ENCODE results near the gene USP47.

The USP47 gene

DNA sequence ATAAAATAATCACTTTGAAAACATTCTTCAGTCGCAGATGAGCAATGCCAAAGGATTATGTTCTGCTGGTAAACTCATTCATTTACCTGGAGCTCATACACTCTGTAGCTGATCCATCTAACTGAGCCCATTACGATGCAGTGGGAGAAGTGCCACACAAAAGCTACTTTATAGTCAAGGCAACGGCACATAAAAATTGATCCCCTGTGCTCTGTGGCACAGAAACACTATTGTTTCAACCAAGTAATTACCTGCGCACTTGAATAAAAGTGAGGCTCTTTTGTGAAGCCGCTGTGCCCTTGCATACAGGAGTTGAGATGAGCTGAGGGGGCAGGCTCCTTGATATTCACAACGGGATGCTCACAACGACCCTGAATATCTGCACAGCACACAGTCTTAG, 159.4 kb downstream of the USP47 start:
- no peak for DNase-seq (ENCODE audit: low read depth)

DNA sequence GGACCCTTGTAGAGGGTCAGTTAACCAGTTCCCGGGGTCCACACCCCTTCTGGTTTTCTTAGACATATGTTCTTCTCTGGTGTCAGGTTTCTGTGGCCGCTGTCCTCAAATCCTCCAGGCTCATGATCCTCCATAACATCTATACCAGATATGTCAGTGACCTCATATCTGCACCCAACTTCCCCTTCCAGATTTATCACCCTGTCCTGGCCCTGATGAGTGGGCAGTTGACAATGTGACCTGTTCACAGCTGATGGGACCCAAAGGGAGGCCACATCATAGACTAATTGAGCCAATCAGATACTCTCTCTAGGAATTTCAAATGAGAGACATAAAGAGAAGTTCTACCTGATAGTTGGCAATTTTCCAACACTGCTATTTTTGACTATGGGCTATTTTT, 161.6 kb downstream of the USP47 start:
- no peak for DNase-seq (ENCODE audit: low read depth)

- DNase-seq (ENCODE audit: low read depth), result no peak
Measured at GRCh38 chr11:12003815-12004214, 162.0 kb downstream of the USP47 start.

GRCh38 chr11:12005061-12005460, 163.3 kb downstream of the USP47 start:
- no peak for DNase-seq (ENCODE audit: low read depth)

DNA sequence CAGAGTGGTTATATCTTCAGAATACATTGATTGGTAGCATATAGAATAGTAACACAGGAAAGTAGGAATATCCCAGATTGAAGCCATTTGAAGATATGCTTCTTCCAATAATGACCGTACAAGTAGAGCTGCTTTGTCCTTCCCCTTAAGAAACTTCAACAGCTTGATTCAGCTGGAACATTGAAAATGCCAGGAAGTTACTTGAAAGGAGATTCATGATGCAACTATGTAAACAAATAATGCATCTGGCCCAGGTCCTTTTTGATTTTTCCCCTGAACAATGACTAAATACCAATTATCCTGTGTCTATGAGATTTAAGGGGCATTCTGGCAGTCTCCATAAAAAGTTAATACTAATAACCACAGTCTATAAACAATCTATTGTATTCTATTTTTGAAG, 163.7 kb downstream of the USP47 start:
- DNase-seq (ENCODE audit: low read depth), result no peak

DNA sequence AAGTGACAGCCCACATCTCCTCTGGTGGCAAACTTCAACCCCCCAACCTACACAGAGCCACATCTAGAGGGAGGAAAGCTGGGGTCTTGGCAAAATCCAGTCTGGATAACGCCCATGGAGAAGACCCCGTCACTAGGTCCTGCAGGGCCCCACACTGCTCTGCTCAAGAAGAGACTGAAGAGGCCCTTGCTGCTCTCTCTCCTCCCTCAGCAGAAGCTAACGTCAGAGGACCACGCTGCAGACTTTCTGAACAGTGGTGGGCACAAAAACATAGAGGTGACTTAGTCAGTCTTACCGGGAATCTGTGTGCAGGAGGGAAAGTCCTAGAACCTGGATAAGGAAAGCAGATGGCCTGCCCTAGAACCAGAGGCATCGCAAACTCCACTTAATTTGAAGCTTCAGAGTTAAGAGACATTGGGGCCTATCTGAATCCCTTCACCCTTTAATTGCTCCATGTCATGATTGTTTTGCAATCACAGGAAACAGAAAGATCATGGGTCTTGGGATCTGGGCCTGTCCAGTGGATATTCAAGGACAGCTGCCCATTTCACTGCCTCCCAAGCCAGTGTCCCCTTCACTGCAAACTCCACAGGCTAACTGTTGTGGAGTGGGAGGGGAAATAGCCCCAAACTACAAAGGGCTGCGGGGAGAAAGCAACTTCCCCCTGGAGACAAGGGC, 164.9 kb downstream of the USP47 start:
- no peak for DNase-seq (ENCODE audit: low read depth)

DNA sequence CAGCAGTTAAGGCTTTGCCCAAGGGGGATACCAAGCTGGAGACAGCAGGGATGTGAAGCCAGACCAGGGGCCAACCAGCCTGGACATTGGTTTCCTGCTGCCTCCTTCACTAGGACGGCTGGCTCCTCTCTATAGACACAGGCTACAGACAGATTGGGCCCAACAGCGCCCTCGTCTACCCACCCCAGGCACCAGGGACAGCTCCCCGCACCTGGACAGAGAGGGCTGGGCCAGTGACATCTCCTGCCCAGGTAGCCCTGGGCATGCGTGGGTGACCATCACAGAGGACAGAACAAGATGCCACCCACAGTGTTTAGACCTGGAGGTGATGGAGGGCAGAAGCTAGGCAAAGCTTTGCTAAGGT, 165.4 kb downstream of the USP47 start:
- DNase-seq (ENCODE audit: low read depth), result no peak

GRCh38 chr11:12007769-12008737, 166.3 kb downstream of the USP47 start, which contains the start of gene DKK3:
Gene DKK3, minus strand, starts transcription at chr11:12008626. Its CDS starts 44 bp downstream, at chr11:12008582.
- DNase-seq (ENCODE audit: low read depth), result no peak

All from stimulated activated CD8-positive, alpha-beta memory T cell treated with anti-CD3 and anti-CD28 coated beads, Interleukin-4, amount 100 ng/mL, for 24 hours (primary cell).